Sigmoid colon (tissue), 7 donors: ENCODE data around the gene RPS6KA2. TPM values are rescaled to one million over a fixed set of nuclear protein-coding genes. Genes with fewer than 3 reads are reported as not detected.

Experiments
- DNase-seq: peaks from one replicate; pipeline ENCODE4 v3.0.0-alpha.2; 2019
- H3K27ac ChIP-seq, 4 donors: fragments of 200-600 bp; sonication (generic); one replicate each; pipeline ENCODE4 v1.5.1; 2016 to 2019; ENCODE audit warnings: mild to moderate bottlenecking in 1 of 4
- H3K27me3 ChIP-seq, 3 donors: fragments of 200-600 bp; sonication (generic); one replicate each; pipeline ENCODE4 v1.5.1; 2019; ENCODE audit warnings: mild to moderate bottlenecking in 1 of 3
- H3K36me3 ChIP-seq, 4 donors: fragments of 200-600 bp; sonication (generic); one replicate each; pipeline ENCODE4 v1.5.1; 2016 to 2019
- H3K4me1 ChIP-seq, 4 donors: fragments of 200-600 bp; sonication (generic); one replicate each; pipeline ENCODE4 v1.5.1; 2017 to 2019
- H3K4me3 ChIP-seq, 4 donors: fragments of 200-600 bp; sonication (generic); one replicate each; pipeline ENCODE4 v1.5.1; 2017 to 2019; ENCODE audit warnings: mild to moderate bottlenecking in 2 of 4, moderate library complexity in 1 of 4
- H3K9me3 ChIP-seq, 4 donors: fragments of 200-600 bp in 3 of 4; sonication (generic) in 3 of 4; one replicate each; pipeline versions ENCODE4 v1.5.1 to v1.6.1; 2013 to 2019
- EP300 ChIP-seq, 4 donors: sonication (generic); formaldehyde crosslinking; IDR thresholded peaks; one replicate each; pipeline ENCODE4 v1.6.1; 2017; ENCODE audit warnings: antibody characterized with exemption in 4 of 4
- POLR2A ChIP-seq, 2 donors: fragments of 450-650 bp; IDR thresholded peaks; one replicate each; pipeline ENCODE4 v1.6.1; 2016; ENCODE audit warnings: antibody characterized with exemption in 2 of 2, mild to moderate bottlenecking in 2 of 2, moderate library complexity in 2 of 2
- POLR2AphosphoS5 ChIP-seq, 4 donors: sonication (generic); formaldehyde crosslinking; IDR thresholded peaks; one replicate each; pipeline ENCODE4 v1.6.1; 2017; ENCODE audit warnings: antibody characterized with exemption in 4 of 4
- WGBS, 2 donors: extraction: QIAGEN DNeasy Blood & Tissue Kit; methylation state at CpG; one replicate each; pipeline ENCODE4 v1.1.7; 2013; 5-methylcytosine and 5-hydroxymethylcytosine counted together
- intact Hi-C: fragments of 100-400 bp; cut with DNase I; formaldehyde crosslinking; loops from one replicate; pipeline ENCODE4 v1.15.1; 2023
- polyA plus RNA-seq, 3 donors: library from polyadenylated mRNA; stranded (reverse); fragments of 200-250 nt; gene quantifications; one replicate each; pipeline ENCODE4 v1.2.3, GENCODE V29; 2013
- total RNA-seq, 4 donors: library from RNA; depleted of rRNA; stranded (reverse); fragments of >200 nt; gene quantifications; one replicate each; pipeline ENCODE4 v1.1.0, GENCODE V29; 2016
- TF ChIP-seq, protein P1 (sequence below), 4 experiments: fragments of 450-650 bp in 3 of 4; fragments of 200-600 bp in 1 of 4; IDR thresholded peaks; one replicate each; pipeline ENCODE4 v1.5.1; 2016 to 2019; ENCODE audit warnings: antibody characterized with exemption in 4 of 4, mild to moderate bottlenecking in 3 of 4, moderate library complexity in 2 of 4
- donor health status: healthy with polysubstance abuse.
- donor health status: Bipolar disorder and iron deficiency.
- donor health status: healthy.

The RPS6KA2 gene
- total and polyA plus RNA-seq, 7 donors, result 6.5 to 44.7 (median 27.8) TPM

DNA sequence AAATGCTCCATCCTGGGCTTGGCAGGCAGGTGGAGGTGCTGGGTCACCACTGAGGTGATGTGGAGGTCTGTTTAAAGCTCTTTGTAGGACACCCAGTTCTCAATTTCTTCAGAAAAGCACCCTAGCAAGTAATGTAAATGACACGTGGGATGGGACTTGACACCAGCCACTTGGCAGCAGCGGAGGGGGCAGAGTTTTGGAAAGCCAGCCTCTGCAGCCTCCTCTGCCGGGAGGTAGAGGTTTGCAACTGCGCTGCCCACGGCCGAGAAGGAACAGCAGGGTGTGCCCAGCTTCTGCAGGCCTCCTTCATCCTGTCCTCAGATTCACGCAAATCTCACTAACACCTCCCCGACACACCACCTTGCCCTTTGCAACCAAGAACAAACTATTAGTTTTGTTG, 117.9 kb downstream of the RPS6KA2 start:
- H3K4me1 ChIP-seq, result no peaks in the 10 kb centered on the region
- H3K27ac ChIP-seq, result no peak overlapping the region
- 91 to 96% methylated on average over 8 of the region's 8 CpGs for WGBS, 2 donors
- TF ChIP-seq POLR2A (IDR thresholded peaks at IDR 0.05) (no peak), EP300 (IDR thresholded peaks at IDR 0.05) (no peak), POLR2AphosphoS5 (IDR thresholded peaks at IDR 0.05) (no peak)
- TF ChIP-seq, protein P1, sequence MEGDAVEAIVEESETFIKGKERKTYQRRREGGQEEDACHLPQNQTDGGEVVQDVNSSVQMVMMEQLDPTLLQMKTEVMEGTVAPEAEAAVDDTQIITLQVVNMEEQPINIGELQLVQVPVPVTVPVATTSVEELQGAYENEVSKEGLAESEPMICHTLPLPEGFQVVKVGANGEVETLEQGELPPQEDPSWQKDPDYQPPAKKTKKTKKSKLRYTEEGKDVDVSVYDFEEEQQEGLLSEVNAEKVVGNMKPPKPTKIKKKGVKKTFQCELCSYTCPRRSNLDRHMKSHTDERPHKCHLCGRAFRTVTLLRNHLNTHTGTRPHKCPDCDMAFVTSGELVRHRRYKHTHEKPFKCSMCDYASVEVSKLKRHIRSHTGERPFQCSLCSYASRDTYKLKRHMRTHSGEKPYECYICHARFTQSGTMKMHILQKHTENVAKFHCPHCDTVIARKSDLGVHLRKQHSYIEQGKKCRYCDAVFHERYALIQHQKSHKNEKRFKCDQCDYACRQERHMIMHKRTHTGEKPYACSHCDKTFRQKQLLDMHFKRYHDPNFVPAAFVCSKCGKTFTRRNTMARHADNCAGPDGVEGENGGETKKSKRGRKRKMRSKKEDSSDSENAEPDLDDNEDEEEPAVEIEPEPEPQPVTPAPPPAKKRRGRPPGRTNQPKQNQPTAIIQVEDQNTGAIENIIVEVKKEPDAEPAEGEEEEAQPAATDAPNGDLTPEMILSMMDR (IDR thresholded peaks at IDR 0.05), result no peak
- peaks cover 0 to 25% (median 2%) of the 10 kb centered on the region in 4 donors for H3K36me3 ChIP-seq
- intact Hi-C loops, result no loop called here
- no peak overlapping the region for H3K4me3 ChIP-seq
- H3K27me3 ChIP-seq, result no peaks in the 10 kb centered on the region
- no peaks in the 10 kb centered on the region for H3K9me3 ChIP-seq
- DNase-seq, result no peak

DNA sequence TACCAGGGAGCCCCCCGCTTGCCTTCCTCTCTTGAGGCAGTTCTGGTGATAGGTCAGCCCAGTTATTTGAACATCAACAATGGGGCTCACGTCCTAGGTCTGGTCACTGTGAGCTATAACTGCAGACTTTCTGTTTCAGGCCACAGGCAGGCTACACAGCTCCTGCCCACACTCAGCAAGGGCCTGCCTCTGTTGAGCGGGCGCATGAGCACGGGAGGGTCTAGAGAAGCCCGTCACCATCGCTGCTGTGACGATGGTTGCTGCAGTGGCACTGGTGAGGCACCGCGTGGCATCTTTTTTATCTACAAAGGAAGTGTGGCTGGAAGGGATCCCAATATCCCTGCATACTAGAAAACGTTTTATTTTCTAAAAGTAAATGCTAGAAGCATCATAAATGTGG, 118.3 kb downstream of the RPS6KA2 start:
- Histone ChIP-seq H3K27ac (no peak overlapping the region), H3K4me3 (no peak overlapping the region), H3K36me3 (peaks cover 0 to 30% (median 2%) of the 10 kb centered on the region in 4 donors), H3K27me3 (no peaks in the 10 kb centered on the region), H3K4me1 (no peaks in the 10 kb centered on the region), H3K9me3 (no peaks in the 10 kb centered on the region)
- TF ChIP-seq, protein P1 (IDR thresholded peaks at IDR 0.05), result no peak
- TF ChIP-seq EP300 (IDR thresholded peaks at IDR 0.05) (no peak), POLR2A (IDR thresholded peaks at IDR 0.05) (no peak), POLR2AphosphoS5 (IDR thresholded peaks at IDR 0.05) (no peak)
- no peak for DNase-seq
- intact Hi-C loops, result no loop called here
- 92% methylated on average over 11 of the region's 11 CpGs for WGBS, 2 donors

DNA sequence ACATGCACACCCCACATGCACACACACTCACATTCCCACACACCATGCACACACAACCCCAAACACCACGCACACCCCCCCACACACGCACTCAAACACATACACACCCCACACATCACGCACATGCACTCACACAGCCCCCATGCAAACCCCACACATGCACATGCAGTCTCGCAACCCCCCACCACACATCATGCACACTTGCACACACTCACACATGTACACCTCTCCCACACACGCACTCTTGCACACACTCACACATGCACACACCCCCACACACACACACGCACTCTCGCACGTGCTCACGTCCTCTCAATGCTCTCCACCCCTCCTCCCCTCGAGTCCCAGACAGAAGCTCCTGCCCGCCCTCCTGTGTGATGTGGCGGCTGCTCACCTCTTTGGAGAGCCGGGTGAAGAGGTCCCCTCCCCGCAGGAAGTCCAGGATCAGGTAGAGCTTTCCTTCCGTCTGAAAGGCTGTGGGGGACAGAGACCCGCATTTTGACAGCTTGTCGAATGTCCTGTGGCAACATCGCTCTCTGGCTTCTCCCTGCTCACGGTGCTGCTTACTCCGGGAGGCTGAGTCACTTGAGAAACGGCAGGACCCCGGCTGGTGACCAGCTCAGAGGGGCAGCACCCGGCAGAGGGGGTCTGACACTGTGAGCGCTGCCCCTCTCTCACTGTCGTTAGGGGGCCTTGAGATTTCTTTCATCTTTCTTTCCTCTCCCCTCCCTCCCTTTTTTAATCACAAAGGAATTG, 119.1 kb downstream of the RPS6KA2 start:
- Histone ChIP-seq H3K4me1 (no peaks in the 10 kb centered on the region), H3K27ac (no peak overlapping the region), H3K27me3 (no peaks in the 10 kb centered on the region), H3K9me3 (no peaks in the 10 kb centered on the region), H3K4me3 (no peak overlapping the region), H3K36me3 (peaks cover 0 to 37% (median 2%) of the 10 kb centered on the region in 4 donors)
- WGBS, 2 donors, result 89 to 93% methylated on average over 25 of the region's 25 CpGs
- TF ChIP-seq POLR2AphosphoS5 (IDR thresholded peaks at IDR 0.05), result no peak
- TF ChIP-seq POLR2A (IDR thresholded peaks at IDR 0.05), result no peak
- TF ChIP-seq EP300 (IDR thresholded peaks at IDR 0.05), result no peak
- TF ChIP-seq, protein P1 (IDR thresholded peaks at IDR 0.05), result no peak
- no peak for DNase-seq
- intact Hi-C loops, result no loop called here

DNA sequence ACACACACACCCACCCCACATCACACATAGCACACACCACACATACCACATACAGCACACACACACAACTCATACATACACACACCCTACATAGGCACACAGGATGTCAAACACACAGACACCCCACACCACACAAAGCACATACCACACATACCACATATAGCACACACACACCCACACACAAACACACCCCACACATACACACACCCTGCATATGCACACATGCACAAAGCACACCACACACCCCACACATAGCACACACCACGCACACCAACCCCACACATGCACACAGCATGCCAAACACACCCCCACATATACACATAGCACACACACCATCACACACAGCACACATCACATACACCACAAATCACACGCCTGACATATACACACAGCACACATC, 119.7 kb downstream of the RPS6KA2 start:
- no peaks in the 10 kb centered on the region for H3K9me3 ChIP-seq
- no peak overlapping the region for H3K4me3 ChIP-seq
- intact Hi-C loops, result no loop called here
- peaks cover 0 to 41% (median 2%) of the 10 kb centered on the region in 4 donors for H3K36me3 ChIP-seq
- 93 to 97% methylated on average over 2 of the region's 2 CpGs for WGBS, 2 donors
- H3K27ac ChIP-seq, result no peak overlapping the region
- DNase-seq, result no peak
- H3K4me1 ChIP-seq, result no peaks in the 10 kb centered on the region
- TF ChIP-seq EP300 (IDR thresholded peaks at IDR 0.05) (no peak), POLR2AphosphoS5 (IDR thresholded peaks at IDR 0.05) (no peak), POLR2A (IDR thresholded peaks at IDR 0.05) (no peak)
- TF ChIP-seq, protein P1 (IDR thresholded peaks at IDR 0.05), result no peak
- H3K27me3 ChIP-seq, result no peaks in the 10 kb centered on the region
